Prostate gland (tissue), 2 donors: Measurements from ENCODE around the gene INSL3. TPM values are rescaled to one million over a fixed set of nuclear protein-coding genes. Genes with fewer than 3 reads are reported as not detected.

ENCODE experiments used
- DNase-seq: peaks from one replicate; pipeline ENCODE4 v3.0.0-alpha.2; 2019; ENCODE audit warnings: low spot score
- H3K27ac ChIP-seq, 2 donors: fragments of 200-600 bp; sonication (generic); 2 replicates each; pipeline ENCODE4 v1.5.1; 2017 to 2019
- H3K27me3 ChIP-seq: fragments of 200-600 bp; sonication (generic); replicated peaks from 2 replicates; pipeline ENCODE4 v1.5.1; 2019; ENCODE audit not compliant: insufficient read depth
- H3K36me3 ChIP-seq, 2 donors: fragments of 200-600 bp; sonication (generic); 1 replicate in 1 of 2; 2 replicates in 1 of 2; pipeline versions ENCODE4 v1.5.1 to v1.8.1; 2017 to 2019
- H3K4me1 ChIP-seq: fragments of 200-600 bp; sonication (generic); replicated peaks from 2 replicates; pipeline ENCODE4 v1.5.1; 2019
- H3K4me3 ChIP-seq, 2 donors: fragments of 200-600 bp; sonication (generic); 2 replicates each; pipeline ENCODE4 v1.5.1; 2017 to 2019
- H3K9me3 ChIP-seq: fragments of 200-600 bp; sonication (generic); 2 replicates; pipeline ENCODE4 v1.5.1; 2017
- POLR2A ChIP-seq: fragments of 450-650 bp; IDR thresholded peaks from one replicate; pipeline ENCODE4 v1.6.1; 2016; ENCODE audit warnings: antibody characterized with exemption, mild to moderate bottlenecking
- POLR2AphosphoS5 ChIP-seq: sonication (generic); formaldehyde crosslinking; IDR thresholded peaks from one replicate; pipeline ENCODE4 v1.6.1; 2017; ENCODE audit warnings: antibody characterized with exemption
- whole genome bisulfite sequencing: methylation state at CpG from one replicate; pipeline ENCODE4 v1.1.5; 2018; 5-methylcytosine and 5-hydroxymethylcytosine counted together
- intact Hi-C: fragments of 100-400 bp; cut with DNase I; formaldehyde crosslinking; loops from one replicate; pipeline ENCODE4 v1.14.2; 2022
- total RNA-seq, 2 donors: library from RNA; depleted of rRNA; stranded (reverse); fragments of >200 nt; gene quantifications; one replicate each; pipeline ENCODE4 v1.1.0, GENCODE V29; 2016
- TF ChIP-seq, protein P1 (sequence below), 4 experiments: fragments of 200-600 bp in 2 of 4; fragments of 450-650 bp in 2 of 4; sonication (generic) in 2 of 4; IDR thresholded peaks; 1 replicate in 3 of 4; 2 replicates in 1 of 4; pipeline ENCODE4 v1.5.1; 2016 to 2019; ENCODE audit warnings: antibody characterized with exemption in 4 of 4, mild to moderate bottlenecking in 2 of 4, moderate library complexity in 2 of 4

Gene INSL3
- total RNA-seq, 2 donors from 2014 or later, result 117 TPM; not detected in 1

DNA sequence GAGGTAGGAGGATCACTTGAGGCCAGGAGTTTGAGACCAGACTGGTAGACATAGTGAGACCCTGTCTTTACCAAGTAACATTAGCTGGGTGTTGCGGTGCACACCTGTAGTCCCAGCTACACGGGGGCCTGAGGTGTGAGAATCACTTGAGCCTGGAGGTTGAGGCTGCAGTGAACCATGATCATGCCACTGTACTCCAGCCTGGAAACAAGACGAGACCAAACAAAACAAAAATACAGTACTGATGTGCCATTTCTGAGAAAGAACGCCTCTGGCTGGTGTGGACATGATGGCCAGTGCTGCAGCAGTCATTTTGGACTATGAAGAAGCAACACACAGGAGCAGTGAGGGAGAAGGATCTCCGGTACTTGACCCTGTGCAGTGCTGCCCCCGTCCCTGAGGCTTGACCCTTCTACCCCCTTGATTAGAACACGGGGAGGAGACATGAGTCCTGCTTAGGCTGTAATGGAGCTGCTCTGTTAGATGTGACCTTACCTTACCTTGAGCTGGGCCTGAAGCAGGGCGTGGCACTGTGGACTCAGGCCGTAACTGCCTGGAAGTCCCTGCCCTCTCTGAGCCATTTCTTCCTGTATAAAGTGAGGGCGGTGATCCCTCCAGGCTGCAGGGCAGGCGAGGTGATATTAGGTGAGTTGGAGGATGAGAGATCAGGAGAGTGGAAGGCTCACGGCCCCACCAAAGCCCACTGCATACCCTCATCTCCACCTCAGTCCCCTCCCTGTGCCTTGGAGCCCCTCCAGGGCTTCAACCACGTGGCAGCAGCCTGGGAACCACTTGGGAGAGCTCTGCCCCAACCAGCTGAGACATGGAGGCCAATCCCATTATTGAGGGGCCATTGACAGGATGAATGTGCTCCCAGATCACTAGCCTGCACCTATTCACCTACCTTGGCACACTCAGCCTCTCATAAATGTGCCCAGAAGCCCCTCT, 44.3 kb upstream of the INSL3 start:
- H3K27ac ChIP-seq, result no peak overlapping the region
- H3K36me3 ChIP-seq, result peaks cover 19 to 22% of the 10 kb centered on the region in 2 donors
- H3K4me1 ChIP-seq, result peaks cover 5% of the 10 kb centered on the region
- TF ChIP-seq POLR2AphosphoS5 (no peak), POLR2A (no peak)
- TF ChIP-seq, protein P1, sequence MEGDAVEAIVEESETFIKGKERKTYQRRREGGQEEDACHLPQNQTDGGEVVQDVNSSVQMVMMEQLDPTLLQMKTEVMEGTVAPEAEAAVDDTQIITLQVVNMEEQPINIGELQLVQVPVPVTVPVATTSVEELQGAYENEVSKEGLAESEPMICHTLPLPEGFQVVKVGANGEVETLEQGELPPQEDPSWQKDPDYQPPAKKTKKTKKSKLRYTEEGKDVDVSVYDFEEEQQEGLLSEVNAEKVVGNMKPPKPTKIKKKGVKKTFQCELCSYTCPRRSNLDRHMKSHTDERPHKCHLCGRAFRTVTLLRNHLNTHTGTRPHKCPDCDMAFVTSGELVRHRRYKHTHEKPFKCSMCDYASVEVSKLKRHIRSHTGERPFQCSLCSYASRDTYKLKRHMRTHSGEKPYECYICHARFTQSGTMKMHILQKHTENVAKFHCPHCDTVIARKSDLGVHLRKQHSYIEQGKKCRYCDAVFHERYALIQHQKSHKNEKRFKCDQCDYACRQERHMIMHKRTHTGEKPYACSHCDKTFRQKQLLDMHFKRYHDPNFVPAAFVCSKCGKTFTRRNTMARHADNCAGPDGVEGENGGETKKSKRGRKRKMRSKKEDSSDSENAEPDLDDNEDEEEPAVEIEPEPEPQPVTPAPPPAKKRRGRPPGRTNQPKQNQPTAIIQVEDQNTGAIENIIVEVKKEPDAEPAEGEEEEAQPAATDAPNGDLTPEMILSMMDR (IDR thresholded peaks at IDR 0.05), result no peak
- H3K9me3 ChIP-seq, result no peaks in the 10 kb centered on the region
- WGBS, result 70% methylated on average over 13 of the region's 13 CpGs
- intact Hi-C loops, result no loop called here
- H3K27me3 ChIP-seq, result no peaks in the 10 kb centered on the region
- no peak for DNase-seq
- H3K4me3 ChIP-seq, result no peak overlapping the region

DNA sequence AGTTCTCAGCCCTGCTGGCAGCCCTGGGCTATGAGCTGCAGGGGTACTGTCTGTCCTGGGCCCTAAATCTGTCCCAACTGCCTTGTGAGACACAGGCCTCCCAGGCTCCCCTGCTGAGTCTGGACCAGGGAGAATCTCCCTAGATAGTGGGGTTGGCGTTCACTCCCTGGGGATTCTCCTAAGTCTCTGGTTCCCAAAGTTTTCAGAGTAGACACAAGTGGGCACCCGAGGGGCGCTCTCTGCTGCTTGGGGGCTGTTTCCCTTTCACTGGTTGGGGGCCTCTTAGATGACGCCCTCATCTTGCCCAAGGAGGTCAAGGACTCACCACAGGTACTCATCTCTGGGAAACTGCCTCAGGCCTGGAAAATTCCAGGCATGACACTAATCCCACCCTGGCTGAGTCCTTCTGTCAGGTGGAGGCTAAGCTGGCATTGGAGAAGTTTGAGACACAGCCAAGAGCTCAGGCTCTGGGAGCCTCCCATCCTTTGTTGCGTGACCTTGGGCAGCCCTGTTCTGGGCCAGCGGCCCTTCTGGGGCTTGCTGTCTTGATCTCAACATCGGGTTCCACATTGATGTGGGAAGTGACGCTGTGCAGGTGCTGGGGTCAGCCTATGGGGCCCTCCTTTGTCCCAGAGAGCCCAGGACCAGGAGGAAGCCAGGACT, 42.3 kb upstream of the INSL3 start:
- H3K9me3 ChIP-seq, result no peaks in the 10 kb centered on the region
- no peak for TF ChIP-seq POLR2A
- TF ChIP-seq, protein P1 (IDR thresholded peaks at IDR 0.05), result no peak
- TF ChIP-seq POLR2AphosphoS5, result no peak
- intact Hi-C loops, result no loop called here
- peaks cover 6% of the 10 kb centered on the region for H3K4me1 ChIP-seq
- DNase-seq, result no peak
- 81% methylated on average over 8 of the region's 8 CpGs for WGBS
- H3K27ac ChIP-seq, result no peak overlapping the region
- no peak overlapping the region for H3K4me3 ChIP-seq
- H3K27me3 ChIP-seq, result no peaks in the 10 kb centered on the region
- peaks cover 19 to 22% of the 10 kb centered on the region in 2 donors for H3K36me3 ChIP-seq

DNA sequence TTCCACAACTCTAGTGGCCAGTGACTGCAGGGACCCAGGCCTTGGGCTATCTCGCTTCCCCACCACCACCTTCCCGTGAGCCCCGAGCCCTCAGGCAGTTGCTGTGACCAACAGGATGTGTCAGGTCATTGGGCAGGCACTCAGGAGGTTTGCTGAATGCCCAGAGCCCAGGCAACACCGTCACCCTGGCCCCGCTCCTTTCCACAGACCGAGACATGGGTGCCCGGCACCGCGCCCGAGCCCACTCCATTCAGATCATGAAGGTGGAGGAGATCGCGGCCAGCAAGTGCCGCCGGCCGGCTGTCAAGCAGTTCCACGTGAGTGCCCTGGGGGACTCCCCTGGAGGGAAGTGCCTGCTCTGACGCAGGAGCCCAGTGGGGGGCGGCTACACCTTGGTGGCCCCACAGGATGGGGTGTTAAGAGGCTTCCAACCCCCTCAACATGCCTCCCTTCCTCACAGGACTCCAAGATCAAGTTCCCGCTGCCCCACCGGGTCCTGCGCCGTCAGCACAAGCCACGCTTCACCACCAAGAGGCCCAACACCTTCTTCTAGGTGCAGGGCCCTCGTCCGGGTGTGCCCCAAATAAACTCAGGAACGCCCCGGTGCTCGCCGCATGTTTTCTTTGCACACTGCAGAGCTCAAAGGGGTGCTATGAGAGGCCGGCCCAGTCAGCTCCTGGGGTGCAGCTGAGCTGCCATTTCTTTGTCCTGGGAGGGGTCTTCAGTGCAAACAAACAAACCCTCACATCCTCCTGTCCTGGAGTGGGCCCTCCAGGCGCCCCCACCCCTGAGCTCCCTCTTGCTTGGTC, 41.6 kb upstream of the INSL3 start:
- H3K9me3 ChIP-seq, result no peaks in the 10 kb centered on the region
- TF ChIP-seq POLR2AphosphoS5 (no peak), POLR2A (no peak)
- TF ChIP-seq, protein P1 (IDR thresholded peaks at IDR 0.05), result no peak
- H3K4me1 ChIP-seq, result peaks cover 6% of the 10 kb centered on the region
- peaks cover 19 to 22% of the 10 kb centered on the region in 2 donors for H3K36me3 ChIP-seq
- intact Hi-C loops, result no loop called here
- no peak for DNase-seq
- WGBS, result 86% methylated on average over 31 of the region's 31 CpGs
- H3K27me3 ChIP-seq, result no peaks in the 10 kb centered on the region
- H3K27ac ChIP-seq, result no peak overlapping the region
- H3K4me3 ChIP-seq, result no peak overlapping the region

DNA sequence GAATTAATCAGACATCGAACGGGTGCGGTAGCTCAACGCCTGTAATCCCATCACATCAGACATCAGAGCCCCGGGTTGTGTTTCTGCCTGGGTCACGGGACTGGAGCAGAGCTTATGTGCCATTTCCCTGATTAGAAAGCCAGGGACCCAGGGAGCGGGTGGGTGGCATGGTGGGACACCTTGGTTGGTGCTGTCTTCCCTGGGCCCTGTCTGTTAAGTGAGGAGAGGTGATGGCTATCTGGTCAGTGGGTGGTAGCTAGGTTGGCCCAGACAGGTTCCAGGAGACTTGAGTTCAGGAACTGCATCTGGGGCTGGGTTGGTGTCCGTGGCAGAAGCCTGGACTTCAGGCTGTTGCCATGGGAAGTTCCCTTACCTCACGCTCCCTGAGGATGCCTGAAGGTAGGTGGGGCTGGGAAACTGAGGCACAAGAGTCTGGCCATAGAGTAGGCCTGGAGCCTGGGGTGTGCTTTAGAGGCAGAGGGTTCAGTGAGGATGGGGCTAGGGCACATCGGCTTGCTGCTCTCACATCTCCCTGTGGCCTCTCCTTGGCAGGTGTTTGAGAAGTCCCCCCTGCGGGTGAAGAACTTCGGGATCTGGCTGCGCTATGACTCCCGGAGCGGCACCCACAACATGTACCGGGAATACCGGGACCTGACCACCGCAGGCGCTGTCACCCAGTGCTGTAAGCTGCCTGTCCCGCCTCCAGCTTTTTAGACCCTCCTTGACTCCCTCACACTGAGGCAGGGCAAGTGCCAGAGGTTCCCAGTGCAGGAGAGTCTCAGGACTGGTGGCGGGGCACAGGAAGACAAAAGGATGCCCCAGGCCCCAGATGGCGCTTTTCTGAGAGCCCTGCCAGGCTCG, 40.5 kb upstream of the INSL3 start:
- WGBS, result 78% methylated on average over 17 of the region's 23 CpGs
- Histone ChIP-seq H3K9me3 (no peaks in the 10 kb centered on the region), H3K36me3 (peaks cover 19 to 22% of the 10 kb centered on the region in 2 donors), H3K27ac (no peak overlapping the region), H3K4me1 (peaks cover 6% of the 10 kb centered on the region), H3K4me3 (peak overlapping the region in 1 of 2 donors; percentile 53), H3K27me3 (no peaks in the 10 kb centered on the region)
- intact Hi-C loops, result no loop called here
- DNase-seq, result no peak
- TF ChIP-seq POLR2A (no peak), POLR2AphosphoS5 (no peak)
- TF ChIP-seq, protein P1 (IDR thresholded peaks at IDR 0.05), result no peak
